ENCODE data around the gene MBNL2.

MBNL2 gene

DNA sequence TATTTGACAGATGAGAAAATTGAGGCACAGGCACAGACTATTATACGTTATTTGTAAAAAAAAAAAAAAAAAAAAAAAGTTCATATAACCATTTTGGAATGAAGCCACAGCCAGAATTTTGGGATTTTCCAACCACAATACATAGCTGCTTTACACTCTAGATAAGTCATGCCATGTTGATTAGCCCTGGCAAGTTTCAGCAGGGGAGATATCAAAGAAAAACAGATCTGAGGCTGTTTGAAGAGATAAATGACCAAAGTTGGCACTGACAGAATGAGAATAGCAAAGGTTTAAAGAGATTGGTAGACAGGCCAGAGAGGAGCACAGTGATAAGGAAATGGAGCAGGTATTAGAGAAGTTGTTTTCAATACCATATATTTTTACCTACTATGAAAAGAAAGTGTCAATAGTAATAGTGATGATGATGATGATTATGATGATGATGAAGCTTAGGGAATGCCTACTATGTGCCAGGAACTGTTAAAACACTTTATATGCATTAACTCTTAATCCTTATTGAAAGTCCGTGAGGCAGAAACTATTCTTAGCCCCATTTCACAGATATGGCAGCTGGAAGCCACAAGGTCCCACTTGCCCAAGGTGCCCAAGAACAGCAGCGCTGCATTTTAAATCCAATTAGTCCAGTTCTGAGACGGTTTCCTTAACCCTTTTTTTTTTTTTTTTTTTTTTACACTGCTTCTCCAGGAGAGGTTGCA, 105.5 kb downstream of the MBNL2 start:
- H3K27me3 ChIP-seq (ENCODE audit: low read length): no peaks in the 10 kb centered on the region
- H3K36me3 ChIP-seq (ENCODE audit: low read length): no peaks in the 10 kb centered on the region
- H3K27ac ChIP-seq (ENCODE audit: low read depth, low read length): no peak overlapping the region
- H3F3A ChIP-seq (ENCODE audit: insufficient read depth): no peaks in the 10 kb centered on the region
- no peak overlapping the region for H2AFZ ChIP-seq (ENCODE audit: low read depth, low read length, severe bottlenecking)
- no peaks in the 10 kb centered on the region for H3K9me2 ChIP-seq (replicated peaks; ENCODE audit: insufficient read depth, low read length)
- no peaks in the 10 kb centered on the region for H3K9me3 ChIP-seq (ENCODE audit: insufficient read depth, low read length)
- H3K9ac ChIP-seq (ENCODE audit: low read length): no peak overlapping the region
- no peak for TF ChIP-seq EZH2phosphoT487 (conservative IDR thresholded peaks at IDR 0.05; ENCODE audit: low read length)
- TF ChIP-seq, protein P1, sequence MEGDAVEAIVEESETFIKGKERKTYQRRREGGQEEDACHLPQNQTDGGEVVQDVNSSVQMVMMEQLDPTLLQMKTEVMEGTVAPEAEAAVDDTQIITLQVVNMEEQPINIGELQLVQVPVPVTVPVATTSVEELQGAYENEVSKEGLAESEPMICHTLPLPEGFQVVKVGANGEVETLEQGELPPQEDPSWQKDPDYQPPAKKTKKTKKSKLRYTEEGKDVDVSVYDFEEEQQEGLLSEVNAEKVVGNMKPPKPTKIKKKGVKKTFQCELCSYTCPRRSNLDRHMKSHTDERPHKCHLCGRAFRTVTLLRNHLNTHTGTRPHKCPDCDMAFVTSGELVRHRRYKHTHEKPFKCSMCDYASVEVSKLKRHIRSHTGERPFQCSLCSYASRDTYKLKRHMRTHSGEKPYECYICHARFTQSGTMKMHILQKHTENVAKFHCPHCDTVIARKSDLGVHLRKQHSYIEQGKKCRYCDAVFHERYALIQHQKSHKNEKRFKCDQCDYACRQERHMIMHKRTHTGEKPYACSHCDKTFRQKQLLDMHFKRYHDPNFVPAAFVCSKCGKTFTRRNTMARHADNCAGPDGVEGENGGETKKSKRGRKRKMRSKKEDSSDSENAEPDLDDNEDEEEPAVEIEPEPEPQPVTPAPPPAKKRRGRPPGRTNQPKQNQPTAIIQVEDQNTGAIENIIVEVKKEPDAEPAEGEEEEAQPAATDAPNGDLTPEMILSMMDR (IDR thresholded peaks at IDR 0.05; ENCODE audit: insufficient read depth, low read length, poor library complexity, severe bottlenecking): no peak
- H3K79me2 ChIP-seq (ENCODE audit: insufficient read depth, low read length): no peaks in the 10 kb centered on the region
- H3K4me2 ChIP-seq (ENCODE audit: low read depth, low read length, poor library complexity, severe bottlenecking): no peak overlapping the region
- no peaks in the 10 kb centered on the region for H4K20me1 ChIP-seq (ENCODE audit: low read depth, low read length)
- no peak overlapping the region for H3K4me3 ChIP-seq (ENCODE audit: insufficient read depth, low read length, poor library complexity, severe bottlenecking)

GRCh38 chr13:97328222-97328790, 106.2 kb downstream of the MBNL2 start:
- Histone ChIP-seq H3K9ac (ENCODE audit: low read length) (no peak overlapping the region), H3K27me3 (ENCODE audit: low read length) (no peaks in the 10 kb centered on the region), H3K36me3 (ENCODE audit: low read length) (no peaks in the 10 kb centered on the region), H4K20me1 (ENCODE audit: low read depth, low read length) (no peaks in the 10 kb centered on the region), H2AFZ (ENCODE audit: low read depth, low read length, severe bottlenecking) (no peak overlapping the region), H3K4me2 (ENCODE audit: low read depth, low read length, poor library complexity, severe bottlenecking) (no peak overlapping the region), H3K9me2 (replicated peaks; ENCODE audit: insufficient read depth, low read length) (no peaks in the 10 kb centered on the region), H3K9me3 (ENCODE audit: insufficient read depth, low read length) (no peaks in the 10 kb centered on the region), H3K79me2 (ENCODE audit: insufficient read depth, low read length) (no peaks in the 10 kb centered on the region), H3F3A (ENCODE audit: insufficient read depth) (no peaks in the 10 kb centered on the region), H3K4me3 (ENCODE audit: insufficient read depth, low read length, poor library complexity, severe bottlenecking) (no peak overlapping the region), H3K27ac (ENCODE audit: low read depth, low read length) (no peak overlapping the region)
- TF ChIP-seq, protein P1 (IDR thresholded peaks at IDR 0.05; ENCODE audit: insufficient read depth, low read length, poor library complexity, severe bottlenecking): no peak
- TF ChIP-seq EZH2phosphoT487 (conservative IDR thresholded peaks at IDR 0.05; ENCODE audit: low read length): no peak

GRCh38 chr13:97329331-97329730, 107.2 kb downstream of the MBNL2 start:
- no peaks in the 10 kb centered on the region for H3K36me3 ChIP-seq (ENCODE audit: low read length)
- no peaks in the 10 kb centered on the region for H3F3A ChIP-seq (ENCODE audit: insufficient read depth)
- H3K79me2 ChIP-seq (ENCODE audit: insufficient read depth, low read length): no peaks in the 10 kb centered on the region
- H3K27ac ChIP-seq (ENCODE audit: low read depth, low read length): no peak overlapping the region
- no peak overlapping the region for H2AFZ ChIP-seq (ENCODE audit: low read depth, low read length, severe bottlenecking)
- TF ChIP-seq EZH2phosphoT487 (conservative IDR thresholded peaks at IDR 0.05; ENCODE audit: low read length): no peak
- TF ChIP-seq, protein P1 (IDR thresholded peaks at IDR 0.05; ENCODE audit: insufficient read depth, low read length, poor library complexity, severe bottlenecking): no peak
- no peak overlapping the region for H3K4me2 ChIP-seq (ENCODE audit: low read depth, low read length, poor library complexity, severe bottlenecking)
- no peak overlapping the region for H3K4me3 ChIP-seq (ENCODE audit: insufficient read depth, low read length, poor library complexity, severe bottlenecking)
- H3K9ac ChIP-seq (ENCODE audit: low read length): no peak overlapping the region
- H3K9me3 ChIP-seq (ENCODE audit: insufficient read depth, low read length): no peaks in the 10 kb centered on the region
- H3K27me3 ChIP-seq (ENCODE audit: low read length): no peaks in the 10 kb centered on the region
- no peaks in the 10 kb centered on the region for H4K20me1 ChIP-seq (ENCODE audit: low read depth, low read length)
- no peaks in the 10 kb centered on the region for H3K9me2 ChIP-seq (replicated peaks; ENCODE audit: insufficient read depth, low read length)
